ENCODE measurements around the gene SOX8.
"Not testable (repeated sequence)": the region's sequence is repeated elsewhere in the genome, so short reads cannot be mapped to it uniquely, and the experiment has no call there.

The SOX8 gene

GRCh38 chr16:945271-946047 lies 36.1 kb upstream of the SOX8 start:
- no peak overlapping the region for H3K4me3 ChIP-seq (ENCODE audit: insufficient read depth, low read length, poor library complexity, severe bottlenecking)
- H4K20me1 ChIP-seq (ENCODE audit: low read depth, low read length), result no peaks in the 10 kb centered on the region
- no peaks in the 10 kb centered on the region for H3K36me3 ChIP-seq (ENCODE audit: low read length)
- no peak overlapping the region for H3K4me2 ChIP-seq (ENCODE audit: low read depth, low read length, poor library complexity, severe bottlenecking)
- no peak overlapping the region for H3K9ac ChIP-seq (ENCODE audit: low read length)
- H3K79me2 ChIP-seq (ENCODE audit: insufficient read depth, low read length), result no peaks in the 10 kb centered on the region
- no peaks in the 10 kb centered on the region for H3F3A ChIP-seq (ENCODE audit: insufficient read depth)
- no peaks in the 10 kb centered on the region for H3K27me3 ChIP-seq (ENCODE audit: low read length)
- H2AFZ ChIP-seq (ENCODE audit: low read depth, low read length, severe bottlenecking), result no peak overlapping the region
- H3K27ac ChIP-seq (ENCODE audit: low read depth, low read length), result no peak overlapping the region
- no peak for TF ChIP-seq CTCF (IDR thresholded peaks at IDR 0.05; ENCODE audit: insufficient read depth, low read length, poor library complexity, severe bottlenecking)
- no peak for TF ChIP-seq EZH2phosphoT487 (conservative IDR thresholded peaks at IDR 0.05; ENCODE audit: low read length)
- H3K9me3 ChIP-seq (ENCODE audit: insufficient read depth, low read length), result peaks cover 7% of the 10 kb centered on the region
- H3K9me2 ChIP-seq (replicated peaks; ENCODE audit: insufficient read depth, low read length), result no peaks in the 10 kb centered on the region

DNA sequence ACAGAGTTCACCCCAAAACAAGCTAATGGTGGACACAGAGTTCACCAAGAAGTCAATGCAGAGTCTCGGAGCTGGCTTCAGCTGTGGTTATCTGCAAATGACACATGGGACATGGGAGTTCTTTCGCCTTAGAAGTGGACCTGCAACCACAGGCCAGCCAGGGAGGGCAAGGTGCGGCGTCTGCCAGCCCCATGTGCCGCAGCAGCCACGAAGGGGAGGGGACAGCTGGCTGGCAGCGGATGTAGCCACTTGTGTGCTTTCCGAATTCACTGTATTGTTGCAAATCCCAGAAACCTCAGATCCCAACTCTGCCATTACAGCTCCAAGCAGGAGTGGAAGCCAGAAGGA lies 35.5 kb upstream of the SOX8 start:
- Histone ChIP-seq H3K9ac (ENCODE audit: low read length) (no peak overlapping the region), H3K9me3 (ENCODE audit: insufficient read depth, low read length) (peaks cover 7% of the 10 kb centered on the region), H3K27ac (ENCODE audit: low read depth, low read length) (no peak overlapping the region), H3K9me2 (replicated peaks; ENCODE audit: insufficient read depth, low read length) (no peaks in the 10 kb centered on the region), H3K4me2 (ENCODE audit: low read depth, low read length, poor library complexity, severe bottlenecking) (no peak overlapping the region), H3K4me3 (ENCODE audit: insufficient read depth, low read length, poor library complexity, severe bottlenecking) (no peak overlapping the region), H3K27me3 (ENCODE audit: low read length) (no peaks in the 10 kb centered on the region), H3K79me2 (ENCODE audit: insufficient read depth, low read length) (no peaks in the 10 kb centered on the region), H3K36me3 (ENCODE audit: low read length) (no peaks in the 10 kb centered on the region), H4K20me1 (ENCODE audit: low read depth, low read length) (no peaks in the 10 kb centered on the region), H3F3A (ENCODE audit: insufficient read depth) (no peaks in the 10 kb centered on the region), H2AFZ (ENCODE audit: low read depth, low read length, severe bottlenecking) (no peak overlapping the region)
- TF ChIP-seq EZH2phosphoT487 (conservative IDR thresholded peaks at IDR 0.05; ENCODE audit: low read length) (no peak), CTCF (IDR thresholded peaks at IDR 0.05; ENCODE audit: insufficient read depth, low read length, poor library complexity, severe bottlenecking) (no peak)

DNA sequence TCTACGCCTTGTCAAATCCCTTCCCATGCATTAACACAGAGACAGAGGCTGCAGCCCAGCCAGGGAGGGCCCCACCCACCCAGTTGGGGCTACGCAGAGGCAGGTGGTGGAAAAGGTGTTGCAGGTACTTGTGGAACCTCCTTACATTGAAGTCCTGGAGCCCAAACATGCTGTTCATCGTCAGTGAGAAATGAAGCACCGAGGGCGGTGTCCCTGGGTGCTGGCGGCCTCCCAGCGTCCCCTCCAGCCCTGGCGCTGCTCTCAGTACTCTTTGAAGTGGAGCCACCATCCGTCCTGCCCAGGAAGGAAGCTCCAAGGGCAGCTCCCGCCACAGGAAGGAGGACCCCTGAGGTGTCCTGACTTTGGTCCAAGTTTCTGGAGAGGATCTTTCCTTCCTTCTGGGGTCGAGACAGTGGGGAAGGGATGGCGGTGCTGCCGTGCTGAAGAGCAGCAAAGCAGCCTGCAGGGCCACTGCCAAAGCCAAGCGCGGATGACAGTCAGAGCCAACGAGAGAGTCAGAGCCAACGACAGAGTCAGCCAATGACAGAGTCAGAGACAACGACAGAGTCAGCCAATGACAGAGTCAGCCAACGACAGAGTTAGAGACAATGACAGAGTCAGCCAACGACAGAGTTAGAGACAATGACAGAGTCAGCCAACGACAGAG lies 34.2 kb upstream of the SOX8 start:
- Histone ChIP-seq H3K27ac (ENCODE audit: low read depth, low read length) (no peak overlapping the region), H3K9me2 (replicated peaks; ENCODE audit: insufficient read depth, low read length) (no peaks in the 10 kb centered on the region), H3K27me3 (ENCODE audit: low read length) (no peaks in the 10 kb centered on the region), H3K36me3 (ENCODE audit: low read length) (no peaks in the 10 kb centered on the region), H3K4me2 (ENCODE audit: low read depth, low read length, poor library complexity, severe bottlenecking) (no peak overlapping the region), H4K20me1 (ENCODE audit: low read depth, low read length) (no peaks in the 10 kb centered on the region), H3K9ac (ENCODE audit: low read length) (no peak overlapping the region), H3F3A (ENCODE audit: insufficient read depth) (no peaks in the 10 kb centered on the region), H3K9me3 (ENCODE audit: insufficient read depth, low read length) (peaks cover 6% of the 10 kb centered on the region), H3K79me2 (ENCODE audit: insufficient read depth, low read length) (no peaks in the 10 kb centered on the region), H2AFZ (ENCODE audit: low read depth, low read length, severe bottlenecking) (no peak overlapping the region), H3K4me3 (ENCODE audit: insufficient read depth, low read length, poor library complexity, severe bottlenecking) (no peak overlapping the region)
- TF ChIP-seq CTCF (IDR thresholded peaks at IDR 0.05; ENCODE audit: insufficient read depth, low read length, poor library complexity, severe bottlenecking) (no peak), EZH2phosphoT487 (conservative IDR thresholded peaks at IDR 0.05; ENCODE audit: low read length) (no peak)

GRCh38 chr16:947922-948303 lies 33.7 kb upstream of the SOX8 start:
- not testable (repeated sequence) for H2AFZ ChIP-seq (ENCODE audit: low read depth, low read length, severe bottlenecking); H3K27me3 ChIP-seq (ENCODE audit: low read length); H3K36me3 ChIP-seq (ENCODE audit: low read length); H3K9me3 ChIP-seq (ENCODE audit: insufficient read depth, low read length); H3K9ac ChIP-seq (ENCODE audit: low read length); H3K4me2 ChIP-seq (ENCODE audit: low read depth, low read length, poor library complexity, severe bottlenecking); H3F3A ChIP-seq (ENCODE audit: insufficient read depth); H3K79me2 ChIP-seq (ENCODE audit: insufficient read depth, low read length); H3K4me3 ChIP-seq (ENCODE audit: insufficient read depth, low read length, poor library complexity, severe bottlenecking); H3K27ac ChIP-seq (ENCODE audit: low read depth, low read length); H3K9me2 ChIP-seq (replicated peaks; ENCODE audit: insufficient read depth, low read length); H4K20me1 ChIP-seq (ENCODE audit: low read depth, low read length)

DNA sequence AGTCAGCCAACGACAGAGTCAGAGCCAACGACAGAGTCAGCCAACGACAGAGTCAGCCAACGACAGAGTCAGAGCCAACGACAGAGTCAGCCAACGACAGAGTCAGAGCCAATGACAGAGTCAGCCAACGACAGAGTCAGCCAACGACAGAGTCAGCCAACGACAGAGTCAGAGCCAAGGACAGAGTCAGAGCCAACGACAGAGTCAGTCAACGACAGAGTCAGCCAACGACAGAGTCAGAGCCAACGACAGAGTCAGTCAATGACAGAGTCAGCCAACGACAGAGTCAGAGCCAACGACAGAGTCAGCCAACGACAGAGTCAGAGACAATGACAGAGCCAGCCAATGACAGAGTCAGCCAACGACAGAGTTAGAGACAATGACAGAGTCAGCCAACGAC lies 32.8 kb upstream of the SOX8 start:
- H4K20me1 ChIP-seq (ENCODE audit: low read depth, low read length); H3K4me3 ChIP-seq (ENCODE audit: insufficient read depth, low read length, poor library complexity, severe bottlenecking); H3K36me3 ChIP-seq (ENCODE audit: low read length); H3F3A ChIP-seq (ENCODE audit: insufficient read depth); H3K9me3 ChIP-seq (ENCODE audit: insufficient read depth, low read length); H2AFZ ChIP-seq (ENCODE audit: low read depth, low read length, severe bottlenecking); H3K4me2 ChIP-seq (ENCODE audit: low read depth, low read length, poor library complexity, severe bottlenecking); H3K27me3 ChIP-seq (ENCODE audit: low read length); H3K27ac ChIP-seq (ENCODE audit: low read depth, low read length); H3K9me2 ChIP-seq (replicated peaks; ENCODE audit: insufficient read depth, low read length); H3K79me2 ChIP-seq (ENCODE audit: insufficient read depth, low read length); H3K9ac ChIP-seq (ENCODE audit: low read length): not testable (repeated sequence)

All from SU-DHL-6 (cell line).